HG03108 (cell line): ENCODE data around the gene SRSF9.

Experiments used
- ATAC-seq: cut with Tn5 transposase; IDR thresholded peaks from one replicate; pipeline ENCODE4 v1.9.1; 2021; ENCODE audit warnings: moderate library complexity; ENCODE audit not compliant: unreplicated experiment

SRSF9 gene

GRCh38 chr12:120483621-120484020, 14.1 kb upstream of the SRSF9 start:
- ATAC-seq: no peak

- ATAC-seq: no peak
Observed at GRCh38 chr12:120481022-120481767, 11.6 kb upstream of the SRSF9 start.

- no peak for ATAC-seq
Observed at GRCh38 chr12:120480211-120480610, 10.7 kb upstream of the SRSF9 start.

- no peak for ATAC-seq
Observed at GRCh38 chr12:120479458-120479857, 9.9 kb upstream of the SRSF9 start.

- no peak for ATAC-seq
Observed at GRCh38 chr12:120475643-120476042, 6.1 kb upstream of the SRSF9 start.

- ATAC-seq: no peak
Observed at GRCh38 chr12:120474616-120474960, 5.0 kb upstream of the SRSF9 start.

- no peak for ATAC-seq
Observed at GRCh38 chr12:120473807-120474615, 4.5 kb upstream of the SRSF9 start.

GRCh38 chr12:120472521-120472920, 3.0 kb upstream of the SRSF9 start:
- ATAC-seq: no peak

GRCh38 chr12:120470150-120470784, 719 bp upstream of the SRSF9 start:
- ATAC-seq: peak; percentile 12

- ATAC-seq: peak; percentile 11
Observed at GRCh38 chr12:120468821-120469449, 613 bp downstream of the SRSF9 start.

- no peak for ATAC-seq
Observed at GRCh38 chr12:120468325-120468820, 1.2 kb downstream of the SRSF9 start.

GRCh38 chr12:120467439-120467838, 2.1 kb downstream of the SRSF9 start:
- no peak for ATAC-seq

GRCh38 chr12:120466560-120467315, 2.8 kb downstream of the SRSF9 start:
- no peak for ATAC-seq

- ATAC-seq: no peak
Observed at GRCh38 chr12:120465756-120466155, 3.8 kb downstream of the SRSF9 start.

GRCh38 chr12:120463712-120464111, 5.8 kb downstream of the SRSF9 start:
- ATAC-seq: no peak

GRCh38 chr12:120462099-120462640, 7.4 kb downstream of the SRSF9 start:
- ATAC-seq: no peak

GRCh38 chr12:120460157-120460556, 9.4 kb downstream of the SRSF9 start:
- ATAC-seq: no peak

- no peak for ATAC-seq
Observed at GRCh38 chr12:120457133-120457532, 12.4 kb downstream of the SRSF9 start.

- ATAC-seq: no peak
Observed at GRCh38 chr12:120455302-120455701, 14.2 kb downstream of the SRSF9 start.

GRCh38 chr12:120453977-120454376, 15.6 kb downstream of the SRSF9 start:
- ATAC-seq: no peak
